ENCODE measurements around the gene ADCY2. TPM values are rescaled to one million over a fixed set of nuclear protein-coding genes. Genes with fewer than 3 reads are reported as not detected.

Gene ADCY2
- total and polyA plus RNA-seq, 2 of the 13 experiments (the other 11 are each of a cell fraction or from before 2014, with no cell fraction given) = not detected

GRCh38 chr5:7478459-7478858, 82.5 kb downstream of the ADCY2 start (continued):
- no peak for TF ChIP-seq ZSCAN12 (CRISPR knock-in tag; IDR thresholded peaks at IDR 0.05)

- H3K36me3 ChIP-seq (replicated peaks in 1 of 2; ENCODE audit: control insufficient read depth in 1 of 2, insufficient read depth in 2 of 2, low read length in 2 of 2) = no peaks in the 10 kb centered on the region
- H3K9ac ChIP-seq (ENCODE audit: insufficient read depth, low read depth, low read length) = no peak overlapping the region
- no peaks in the 10 kb centered on the region for H3K79me2 ChIP-seq (ENCODE audit: insufficient read depth, low read length)
- H3K4me2 ChIP-seq (ENCODE audit: low read depth, low read length) = no peak overlapping the region
- no peaks in the 10 kb centered on the region; the same call in 1 of the 2 replicates for H3K9me3 ChIP-seq (ENCODE audit: low read length)
- ATAC-seq (no peak), DNase-seq (ENCODE audit: low spot score) (no peak), FAIRE-seq (no peak)
- CTCF ChIA-PET (ENCODE audit: low intra/inter-chr PET ratio, low total read pairs) = no interaction called here
- no peak overlapping the region for H3K4me3 ChIP-seq (replicated peaks in 1 of 3; ENCODE audit: insufficient read depth in 1 of 3, low read depth in 2 of 3, low read length in 3 of 3)
- WGBS (ENCODE audit: low lambda C conversion rate) = 0% methylated on average over 4 of the region's 7 CpGs
- no peak overlapping the region for H3K27ac ChIP-seq (ENCODE audit: extremely low read length, insufficient read depth, low read length)
- H4K20me1 ChIP-seq (ENCODE audit: insufficient read depth, low read length) = no peaks in the 10 kb centered on the region
- H3K27me3 ChIP-seq (ENCODE audit: control insufficient read depth in 1 of 2, insufficient read depth in 2 of 2, low read length in 2 of 2) = no peaks in the 10 kb centered on the region
- BruUV-seq (replicated peaks) = no TSS peak
- no peaks in the 10 kb centered on the region for H3K4me1 ChIP-seq (ENCODE audit: insufficient read depth, low read length)
- in situ Hi-C loops (cut with HindIII; ENCODE audit: extremely low pct_ligation_motif_present, low pct_unique_long_range_greater_than_20kb) (no loop called here), intact Hi-C loops (cut with micrococcal nuclease; ENCODE audit: unreplicated experiment) (no loop called here)
- TF ChIP-seq CCDC6 (CRISPR knock-in tag; IDR thresholded peaks at IDR 0.05) (no peak), TCF12 (IDR thresholded peaks at IDR 0.05) (no peak), TCF12 (CRISPR knock-in tag; IDR thresholded peaks at IDR 0.05) (no peak), NR2F6 (IDR thresholded peaks at IDR 0.05) (no peak), NR2F6 (CRISPR knock-in tag; IDR thresholded peaks at IDR 0.05) (no peak), REPIN1 (CRISPR knock-in tag; IDR thresholded peaks at IDR 0.05; ENCODE audit: borderline replicate concordance, low read depth) (no peak), ZNF605 (CRISPR knock-in tag; IDR thresholded peaks at IDR 0.05) (no peak), TIGD3 (CRISPR knock-in tag; IDR thresholded peaks at IDR 0.05; ENCODE audit: borderline replicate concordance) (no peak), ZNF747 (CRISPR knock-in tag; IDR thresholded peaks at IDR 0.05; ENCODE audit: borderline replicate concordance) (no peak), ZBTB3 (CRISPR knock-in tag; IDR thresholded peaks at IDR 0.05; ENCODE audit: borderline replicate concordance, low read depth) (no peak), ZNF570 (CRISPR knock-in tag; IDR thresholded peaks at IDR 0.05; ENCODE audit: borderline replicate concordance) (no peak)
- no peak overlapping the region for H2AFZ ChIP-seq (ENCODE audit: low read length)
- POLR2A ChIA-PET = no interaction called here
Observed at GRCh38 chr5:7488734-7489133, 92.8 kb downstream of the ADCY2 start.
